ENCODE data around the gene OR10J5. TPM values are rescaled to one million over a fixed set of nuclear protein-coding genes. Genes with fewer than 3 reads are reported as not detected.
"Not testable (repeated sequence)": the region's sequence is repeated elsewhere in the genome, so short reads cannot be mapped to it uniquely, and the experiment has no call there.

OR10J5 gene
- total RNA-seq, 2 donors from 2014 or later: not detected

GRCh38 chr1:159509440-159510228 lies 26.2 kb downstream of the OR10J5 start:
- H3K9me3 Mint-ChIP-seq: peaks cover 10% of the 10 kb centered on the region
- H3K27me3 Mint-ChIP-seq: peaks cover 17 to 38% of the 10 kb centered on the region in 2 donors
- peaks cover 18% of the 10 kb centered on the region for H3K36me3 Mint-ChIP-seq
- DNase-seq (ENCODE audit: low spot score) (no peak), ATAC-seq (no peak)
- H3K4me3 Mint-ChIP-seq: no peak overlapping the region
- no peak overlapping the region for H3K27ac Mint-ChIP-seq
- no peaks in the 10 kb centered on the region for H3K4me1 Mint-ChIP-seq (ENCODE audit: low read depth in 2 of 2)

- peaks cover 10% of the 10 kb centered on the region for H3K9me3 Mint-ChIP-seq
- ATAC-seq (no peak), DNase-seq (ENCODE audit: low spot score) (no peak)
- no peak overlapping the region for H3K27ac Mint-ChIP-seq
- H3K36me3 Mint-ChIP-seq: peaks cover 18% of the 10 kb centered on the region
- no peak overlapping the region for H3K4me3 Mint-ChIP-seq
- H3K27me3 Mint-ChIP-seq: peaks cover 16 to 32% of the 10 kb centered on the region in 2 donors
- no peaks in the 10 kb centered on the region for H3K4me1 Mint-ChIP-seq (ENCODE audit: low read depth in 2 of 2)
Observed at GRCh38 chr1:159508951-159509350, 26.9 kb downstream of the OR10J5 start.

DNA sequence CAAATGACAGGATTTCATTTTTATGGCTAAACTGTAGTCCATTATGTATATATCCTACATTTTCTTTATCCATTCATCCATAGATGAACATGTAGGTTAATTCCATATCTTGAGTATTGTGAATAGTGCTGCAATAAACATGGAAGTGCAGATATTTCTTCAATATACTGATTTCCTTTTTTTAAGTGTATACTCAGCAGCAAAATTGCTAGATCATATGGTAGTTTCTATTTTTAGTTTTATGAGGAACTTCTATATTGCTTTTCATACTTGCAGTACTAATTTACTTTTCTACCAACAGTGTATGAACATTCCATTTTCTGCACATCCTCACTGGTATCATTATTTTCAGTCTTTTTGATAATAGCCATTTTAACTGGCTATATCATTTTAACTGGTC lies 30.1 kb downstream of the OR10J5 start:
- peaks cover 10 to 21% of the 10 kb centered on the region in 2 donors for H3K27me3 Mint-ChIP-seq
- no peak overlapping the region for H3K27ac Mint-ChIP-seq
- no peak for ATAC-seq
- H3K4me1 Mint-ChIP-seq (ENCODE audit: low read depth in 2 of 2): no peaks in the 10 kb centered on the region
- DNase-seq (ENCODE audit: low spot score): no peak
- no peak overlapping the region for H3K4me3 Mint-ChIP-seq
- peaks cover 18% of the 10 kb centered on the region for H3K36me3 Mint-ChIP-seq
- peaks cover 10% of the 10 kb centered on the region for H3K9me3 Mint-ChIP-seq

GRCh38 chr1:159501082-159501481 lies 34.7 kb downstream of the OR10J5 start:
- no peaks in the 10 kb centered on the region for H3K4me1 Mint-ChIP-seq (ENCODE audit: low read depth in 2 of 2)
- H3K9me3 Mint-ChIP-seq: peaks cover 12% of the 10 kb centered on the region
- DNase-seq (ENCODE audit: low spot score) (no peak), ATAC-seq (no peak)
- peaks cover 26% of the 10 kb centered on the region for H3K36me3 Mint-ChIP-seq
- H3K27me3 Mint-ChIP-seq: peaks cover 10 to 32% of the 10 kb centered on the region in 2 donors
- H3K4me3 Mint-ChIP-seq: no peak overlapping the region
- no peak overlapping the region for H3K27ac Mint-ChIP-seq

- H3K27ac Mint-ChIP-seq; DNase-seq (ENCODE audit: low spot score); ATAC-seq; H3K9me3 Mint-ChIP-seq; H3K4me1 Mint-ChIP-seq (ENCODE audit: low read depth in 2 of 2); H3K4me3 Mint-ChIP-seq: not testable (repeated sequence)
- Mint-ChIP-seq H3K27me3 (peaks cover 10 to 38% of the 10 kb centered on the region in 2 donors), H3K36me3 (peaks cover 14% of the 10 kb centered on the region)
Observed at GRCh38 chr1:159494513-159495210, 41.1 kb downstream of the OR10J5 start.

- H3K36me3 Mint-ChIP-seq: peaks cover 5% of the 10 kb centered on the region
- no peak overlapping the region for H3K27ac Mint-ChIP-seq
- no peaks in the 10 kb centered on the region for H3K4me1 Mint-ChIP-seq (ENCODE audit: low read depth in 2 of 2)
- ATAC-seq (no peak), DNase-seq (ENCODE audit: low spot score) (no peak)
- no peaks in the 10 kb centered on the region for H3K9me3 Mint-ChIP-seq
- H3K4me3 Mint-ChIP-seq: no peak overlapping the region
- peaks cover 13 to 29% of the 10 kb centered on the region in 2 donors for H3K27me3 Mint-ChIP-seq
Observed at GRCh38 chr1:159493354-159493753, 42.5 kb downstream of the OR10J5 start.

DNA sequence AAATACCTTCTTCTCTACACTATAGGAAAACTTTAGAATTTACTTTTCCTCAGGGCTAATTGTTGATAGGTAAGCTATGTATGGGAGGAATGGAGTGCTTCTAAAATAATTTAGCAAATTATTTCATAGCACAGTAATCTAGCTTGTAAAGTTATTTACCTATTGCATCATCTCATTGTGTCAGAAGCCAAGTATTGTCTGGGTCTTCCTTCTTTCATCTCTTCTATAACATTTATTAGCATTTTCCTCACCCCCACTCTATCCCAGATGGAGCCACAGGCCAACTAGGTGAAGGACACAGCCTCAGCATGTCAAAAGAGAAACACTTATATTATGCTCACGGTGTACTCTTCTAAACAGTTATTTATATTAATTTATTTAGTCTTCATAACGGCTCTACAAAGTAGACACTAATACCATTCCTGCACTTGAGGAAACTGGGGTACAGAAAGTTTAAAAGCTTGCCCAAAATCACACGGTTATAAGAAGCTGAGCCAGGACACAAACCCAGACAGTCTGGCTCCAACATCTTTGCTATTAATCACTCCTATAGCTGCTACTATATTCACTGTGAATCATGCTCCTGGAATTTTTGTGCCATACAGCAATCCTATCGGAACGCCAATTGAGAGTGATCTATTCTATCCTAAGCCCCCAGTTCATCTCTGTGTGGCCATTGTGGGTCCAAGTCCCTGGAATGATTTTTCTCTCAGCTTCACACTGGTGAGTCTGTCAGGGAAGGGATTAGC lies 43.1 kb downstream of the OR10J5 start:
- no peaks in the 10 kb centered on the region for H3K9me3 Mint-ChIP-seq
- H3K27ac Mint-ChIP-seq: no peak overlapping the region
- H3K27me3 Mint-ChIP-seq: peaks cover 10 to 23% of the 10 kb centered on the region in 2 donors
- H3K4me3 Mint-ChIP-seq: no peak overlapping the region
- no peak for DNase-seq (ENCODE audit: low spot score)
- no peaks in the 10 kb centered on the region for H3K36me3 Mint-ChIP-seq
- ATAC-seq: no peak
- no peaks in the 10 kb centered on the region for H3K4me1 Mint-ChIP-seq (ENCODE audit: low read depth in 2 of 2)

Other genes starting within 250 kb of the OR10J5 start
- gene FCER1A, start 233.7 kb downstream of the OR10J5 start, total RNA-seq: 1 to 10 TPM in 1 of 2 donors, not detected in 1; 2.4 TPM
- gene OR10J4, start 103.8 kb downstream of the OR10J5 start, total RNA-seq: not detected
- not detected for gene OR10J1, start 96.3 kb downstream of the OR10J5 start, total RNA-seq
- gene APCS, start 51.8 kb upstream of the OR10J5 start, total RNA-seq: not detected
- not detected for gene CRP, start 178.6 kb upstream of the OR10J5 start, total RNA-seq
- 10 to 100 TPM; 10.7 to 14.4 TPM for gene DUSP23, start 245.0 kb upstream of the OR10J5 start, total RNA-seq